DMS53 (cell line): ENCODE results near the gene IAH1.

Experiments used
- DNase-seq: peaks from one replicate; lab custom pipeline; 2025; lab: John Stamatoyannopoulos, UW

Gene IAH1

DNA sequence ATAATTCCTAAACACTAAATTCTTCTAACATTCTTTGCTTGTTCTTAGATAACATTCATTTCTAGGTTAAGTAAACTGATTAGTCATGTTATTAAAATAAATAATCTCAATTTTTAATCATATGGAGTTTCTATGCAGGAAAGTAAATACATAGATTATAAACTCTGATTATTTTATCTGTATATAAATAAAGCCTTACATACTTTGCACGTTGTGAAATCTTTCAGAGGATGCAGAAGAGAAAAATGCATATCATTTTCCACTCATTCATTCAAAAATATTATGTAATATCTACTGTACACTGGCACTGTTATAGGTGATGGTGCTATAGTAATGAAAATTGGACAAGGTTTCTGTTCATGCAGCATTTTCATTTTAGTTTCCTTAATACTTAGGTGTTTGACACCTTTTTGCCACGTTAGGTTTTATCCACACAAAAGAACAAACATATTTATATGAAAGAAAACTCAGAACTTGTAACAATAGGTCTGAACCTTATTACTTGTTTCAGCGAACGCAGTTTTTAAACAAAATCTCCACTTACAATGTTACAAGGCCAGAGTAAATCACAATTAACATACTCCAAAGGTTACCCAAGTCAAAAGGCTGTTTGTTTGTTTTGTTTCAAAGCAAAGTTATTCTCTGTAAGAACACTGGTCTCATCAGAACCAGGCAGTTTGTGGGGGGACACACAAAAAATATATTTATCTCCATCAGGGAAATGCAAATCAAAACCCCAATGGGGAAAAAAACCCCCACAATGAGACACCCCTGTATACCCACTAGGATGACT is 53.8 kb downstream of the IAH1 start:
- no peak for DNase-seq

DNA sequence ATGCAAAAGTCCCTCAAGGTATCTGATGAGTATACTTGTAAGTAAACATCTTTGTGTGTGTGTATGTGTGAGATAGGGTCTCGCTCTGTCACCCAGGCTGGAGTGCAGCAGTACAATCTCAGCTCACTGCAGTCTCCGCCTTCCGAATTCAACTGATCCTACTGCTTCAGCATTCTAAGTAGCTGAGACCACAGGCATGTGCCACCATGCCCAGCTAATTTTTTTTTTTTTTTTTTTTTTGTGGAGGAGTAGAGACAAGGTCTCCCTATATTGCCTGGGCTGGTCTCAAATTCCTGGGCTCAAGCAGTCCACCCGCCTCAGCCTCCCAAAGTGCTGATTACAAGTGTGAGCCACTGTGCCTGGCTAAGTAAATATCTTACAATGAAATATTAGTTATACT is 58.1 kb downstream of the IAH1 start:
- DNase-seq = no peak

DNA sequence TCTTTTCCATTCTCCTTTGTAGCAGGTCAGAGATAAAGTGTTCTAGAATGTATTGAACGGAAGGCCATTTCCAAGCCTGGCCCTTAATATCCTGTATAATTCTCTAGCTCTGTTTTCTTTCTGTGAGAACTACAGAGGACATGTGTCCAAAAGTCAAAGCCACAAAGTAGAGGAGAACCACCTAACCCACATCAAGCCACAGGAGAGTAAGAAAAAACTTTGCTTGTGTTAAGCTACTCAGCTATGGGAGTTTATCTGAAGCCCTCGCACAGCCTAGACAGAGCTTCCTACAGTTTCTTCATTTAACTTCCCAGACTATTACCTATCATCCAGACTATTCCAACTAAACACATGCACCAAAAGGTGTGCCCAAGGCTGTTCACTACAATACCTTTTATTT is 59.3 kb downstream of the IAH1 start:
- DNase-seq = no peak

DNA sequence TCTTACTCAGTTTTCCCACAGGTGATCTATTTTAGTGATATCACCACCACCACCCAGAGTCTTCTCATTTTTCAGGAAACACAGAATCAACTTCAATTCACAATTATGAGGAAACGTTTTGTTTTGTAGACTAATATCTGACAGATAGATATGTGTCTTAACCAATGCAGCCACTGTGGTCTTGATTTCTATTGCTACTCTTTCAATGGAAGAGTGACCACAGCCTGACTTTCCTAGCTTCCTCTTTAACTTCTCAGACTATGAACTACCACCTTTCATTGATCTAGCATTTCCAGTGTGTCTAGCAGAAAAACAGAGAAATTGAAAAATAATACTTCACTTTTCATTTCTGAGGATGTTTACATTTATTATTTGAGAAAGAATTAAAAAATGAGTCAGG is 60.8 kb downstream of the IAH1 start:
- DNase-seq = no peak

DNA sequence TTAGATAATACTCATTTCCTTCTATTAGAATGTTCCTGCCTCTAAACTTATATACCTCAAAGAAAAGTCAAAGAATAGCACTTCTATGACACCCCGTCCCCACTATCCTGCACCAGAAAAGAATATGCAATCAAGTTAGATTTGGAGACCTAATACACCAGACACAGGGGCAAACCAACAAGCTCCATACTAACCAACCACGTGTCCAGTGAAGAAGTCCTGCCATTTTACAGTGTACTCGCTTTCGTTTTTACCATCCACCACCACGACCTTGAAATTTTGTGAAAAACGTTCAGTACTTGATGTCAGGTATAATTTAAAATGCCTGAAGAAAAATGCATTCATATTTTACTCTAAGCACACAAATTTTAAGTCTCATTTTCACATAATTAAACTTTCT is 62.2 kb downstream of the IAH1 start:
- no peak for DNase-seq

- DNase-seq = no peak
Observed at GRCh38 chr2:9538000-9538507, 63.7 kb downstream of the IAH1 start.
